GM18508 (cell line): ENCODE results near the gene KANK2.

ENCODE experiments used
- ATAC-seq: cut with Tn5 transposase; IDR thresholded peaks from one replicate; pipeline ENCODE4 v1.9.1; 2021; ENCODE audit warnings: moderate number of reproducible peaks; ENCODE audit not compliant: insufficient read depth, unreplicated experiment

The KANK2 gene

GRCh38 chr19:11197291-11198174 lies at the start of gene KANK2:
Gene KANK2, minus strand, starts transcription at chr19:11197545. Its CDS starts 3,034 bp downstream, at chr19:11194511.
- no peak for ATAC-seq

- ATAC-seq, result no peak
These were observed 49.6 kb upstream of the KANK2 start for GRCh38 chr19:11246941-11247340.

GRCh38 chr19:11244846-11245589 lies 47.7 kb upstream of the KANK2 start:
- no peak for ATAC-seq

GRCh38 chr19:11243798-11244169 lies 46.4 kb upstream of the KANK2 start:
- no peak for ATAC-seq

GRCh38 chr19:11242864-11243797 lies 45.8 kb upstream of the KANK2 start:
- no peak for ATAC-seq

GRCh38 chr19:11242025-11242424 lies 44.7 kb upstream of the KANK2 start:
- ATAC-seq, result no peak

GRCh38 chr19:11240008-11240444 lies 42.7 kb upstream of the KANK2 start:
- ATAC-seq, result no peak

- ATAC-seq, result no peak
These were observed 42.1 kb upstream of the KANK2 start, which contains the start of gene ANGPTL8 for GRCh38 chr19:11239377-11240000. Gene ANGPTL8, plus strand, starts transcription at chr19:11239619. Its CDS starts 19 bp downstream, at chr19:11239638.

GRCh38 chr19:11238781-11239376 lies 41.5 kb upstream of the KANK2 start:
- ATAC-seq, result no peak

- ATAC-seq, result no peak
These were observed 40.7 kb upstream of the KANK2 start for GRCh38 chr19:11238041-11238440.

- no peak for ATAC-seq
These were observed 40.0 kb upstream of the KANK2 start for GRCh38 chr19:11237321-11237720.

- no peak for ATAC-seq
These were observed 39.3 kb upstream of the KANK2 start for GRCh38 chr19:11236324-11237301.

GRCh38 chr19:11234486-11235075 lies 37.2 kb upstream of the KANK2 start:
- no peak for ATAC-seq

- ATAC-seq, result no peak
These were observed 35.7 kb upstream of the KANK2 start for GRCh38 chr19:11233073-11233472.

GRCh38 chr19:11232555-11232954 lies 35.2 kb upstream of the KANK2 start:
- no peak for ATAC-seq

- no peak for ATAC-seq
These were observed 33.5 kb upstream of the KANK2 start for GRCh38 chr19:11230621-11231386.

- no peak for ATAC-seq
These were observed 30.0 kb upstream of the KANK2 start for GRCh38 chr19:11227195-11227886.
